Progenitor cell of endocrine pancreas (in vitro differentiated cells): ENCODE measurements around the gene LPO. TPM values are rescaled to one million over a fixed set of nuclear protein-coding genes. Genes with fewer than 3 reads are reported as not detected.
A peak's percentile ranks its signal among the peaks of the same experiment; 100 is the strongest.

ENCODE experiments used
- DNase-seq: peaks from one replicate; pipeline ENCODE4 v3.0.0; 2021; ENCODE audit warnings: low spot score; ENCODE audit not compliant: unreplicated experiment
- H3K27ac Mint-ChIP-seq: 2 replicates; pipeline ENCODE4 v1.8.0; 2021; ENCODE audit warnings: mild to moderate bottlenecking, moderate library complexity, mixed read lengths
- H3K27me3 Mint-ChIP-seq: 2 replicates; pipeline ENCODE4 v1.8.0; 2021; ENCODE audit warnings: mixed read lengths
- H3K36me3 Mint-ChIP-seq: 2 replicates; pipeline ENCODE4 v1.8.0; 2022; ENCODE audit warnings: mixed read lengths; ENCODE audit not compliant: insufficient read depth
- H3K4me1 Mint-ChIP-seq: 2 replicates; pipeline ENCODE4 v1.8.0; 2021; ENCODE audit warnings: low read depth, mixed read lengths
- H3K4me3 Mint-ChIP-seq: 2 replicates; pipeline ENCODE4 v1.8.0; 2021; ENCODE audit warnings: low read depth, mild to moderate bottlenecking, moderate library complexity, mixed read lengths
- H3K9me3 Mint-ChIP-seq: 2 replicates; pipeline ENCODE4 v1.8.0; 2021; ENCODE audit warnings: low read depth, mixed read lengths
- CTCF ChIP-seq: fragments of 200-600 bp; sonication (generic); IDR thresholded peaks from one replicate; pipeline ENCODE4 v1.5.0; 2021; ENCODE audit warnings: antibody characterized with exemption, mild to moderate bottlenecking; ENCODE audit not compliant: unreplicated experiment
- total RNA-seq: library from RNA; stranded (reverse); gene quantifications from 2 replicates; pipeline ENCODE4 v1.2.1, GENCODE V29; 2021

LPO gene
- total RNA-seq, 1 donor from 2014 or later = not detected

- Mint-ChIP-seq H3K9me3 (no peaks in the 10 kb centered on the region), H3K36me3 (peaks cover 13% of the 10 kb centered on the region), H3K4me3 (no peak overlapping the region), H3K27me3 (no peaks in the 10 kb centered on the region), H3K4me1 (no peaks in the 10 kb centered on the region), H3K27ac (no peak overlapping the region)
- DNase-seq = no peak
- peak; percentile 68 for TF ChIP-seq CTCF
Observed at GRCh38 chr17:58317421-58318064, 79.2 kb downstream of the LPO start.

GRCh38 chr17:58318065-58318481, 79.7 kb downstream of the LPO start:
- TF ChIP-seq CTCF = no peak
- Mint-ChIP-seq H3K4me1 (no peaks in the 10 kb centered on the region), H3K36me3 (peaks cover 13% of the 10 kb centered on the region), H3K9me3 (no peaks in the 10 kb centered on the region), H3K27me3 (no peaks in the 10 kb centered on the region), H3K4me3 (no peak overlapping the region), H3K27ac (no peak overlapping the region)
- no peak for DNase-seq

Other genes starting within 250 kb of the LPO start
- gene SRSF1, start 231.3 kb upstream of the LPO start, total RNA-seq = 319 and 326 TPM in 2 replicates
- 50.9 and 51.6 TPM in 2 replicates for gene DYNLL2, start 155.2 kb upstream of the LPO start, total RNA-seq
- not detected in 2 replicates for gene OR4D1, start 90.2 kb upstream of the LPO start, total RNA-seq
- not detected in 2 replicates for gene OR4D2, start 71.6 kb upstream of the LPO start, total RNA-seq
- not detected in 2 replicates for gene EPX, start 45.9 kb upstream of the LPO start, total RNA-seq
- 40.0 and 44.3 TPM in 2 replicates for gene MKS1, start 19.3 kb upstream of the LPO start, total RNA-seq
- not detected in 2 replicates for gene MPO, start 42.4 kb downstream of the LPO start, total RNA-seq
- 101 and 105 TPM in 2 replicates for gene TSPOAP1, start 90.2 kb downstream of the LPO start, total RNA-seq
- gene SUPT4H1, start 113.6 kb downstream of the LPO start, total RNA-seq = 89.6 and 95.7 TPM in 2 replicates
- gene RNF43, start 178.9 kb downstream of the LPO start, total RNA-seq = 18.7 and 19.2 TPM in 2 replicates
- 0.11 and 0.12 TPM in 2 replicates for gene HSF5, start 249.8 kb downstream of the LPO start, total RNA-seq